ENCODE results near the gene ZFR2.

ZFR2 gene

GRCh38 chr19:3785451-3785937 lies 83.3 kb downstream of the ZFR2 start:
- DNase-seq = no peak

- no peak for DNase-seq
Measured at GRCh38 chr19:3784607-3785450, 84.0 kb downstream of the ZFR2 start.

- no peak for DNase-seq
Measured at GRCh38 chr19:3783660-3784584, 84.9 kb downstream of the ZFR2 start.

- DNase-seq = no peak
Measured at GRCh38 chr19:3782903-3783302, 85.9 kb downstream of the ZFR2 start.

- no peak for DNase-seq
Measured at GRCh38 chr19:3782330-3782729, 86.5 kb downstream of the ZFR2 start.

- DNase-seq = no peak
Measured at GRCh38 chr19:3781603-3782002, 87.2 kb downstream of the ZFR2 start.

GRCh38 chr19:3780786-3781304 lies 88.0 kb downstream of the ZFR2 start:
- DNase-seq = no peak

GRCh38 chr19:3778899-3779723 lies 89.7 kb downstream of the ZFR2 start:
- no peak for DNase-seq

GRCh38 chr19:3778104-3778867 lies 90.6 kb downstream of the ZFR2 start:
- DNase-seq = no peak

GRCh38 chr19:3776479-3777040 lies 92.3 kb downstream of the ZFR2 start:
- no peak for DNase-seq

GRCh38 chr19:3775831-3776230 lies 93.0 kb downstream of the ZFR2 start:
- no peak for DNase-seq

- DNase-seq = no peak
Measured at GRCh38 chr19:3775374-3775711, 93.5 kb downstream of the ZFR2 start.

GRCh38 chr19:3774621-3775373 lies 94.0 kb downstream of the ZFR2 start:
- no peak for DNase-seq

- DNase-seq = no peak
Measured at GRCh38 chr19:3773814-3774515, 94.9 kb downstream of the ZFR2 start.

GRCh38 chr19:3771906-3772455 lies 96.9 kb downstream of the ZFR2 start, which contains the start of gene RAX2:
Gene RAX2 (minus strand): TSS chr19:3772228. CDS start chr19:3771742, 486 bp downstream.
- no peak for DNase-seq

GRCh38 chr19:3771000-3771905 lies 97.6 kb downstream of the ZFR2 start:
- no peak for DNase-seq

- DNase-seq = no peak
Measured at GRCh38 chr19:3770136-3770999, 98.5 kb downstream of the ZFR2 start.

All from NCI-H446 treated with DMSO at 0.1 percent for 48 hours (cell line).